ENCODE measurements around the gene EVC.

EVC gene

GRCh38 chr4:5735463-5735862 lies 24.5 kb downstream of the EVC start:
- DNase-seq: no peak

- no peak for DNase-seq
Observed at GRCh38 chr4:5738061-5738460, 27.1 kb downstream of the EVC start.

- DNase-seq: no peak
Observed at GRCh38 chr4:5742388-5742787, 31.4 kb downstream of the EVC start.

- no peak for DNase-seq
Observed at GRCh38 chr4:5742968-5743367, 32.0 kb downstream of the EVC start.

- DNase-seq: no peak
Observed at GRCh38 chr4:5746250-5746649, 35.2 kb downstream of the EVC start.

GRCh38 chr4:5746829-5747737 lies 36.1 kb downstream of the EVC start:
- no peak for DNase-seq

- DNase-seq: no peak
Observed at GRCh38 chr4:5747738-5748375, 36.9 kb downstream of the EVC start.

- no peak for DNase-seq
Observed at GRCh38 chr4:5749568-5749967, 38.6 kb downstream of the EVC start.

GRCh38 chr4:5750052-5750945 lies 39.3 kb downstream of the EVC start:
- DNase-seq: no peak

GRCh38 chr4:5750946-5751665 lies 40.1 kb downstream of the EVC start:
- DNase-seq: no peak

GRCh38 chr4:5751666-5752375 lies 40.8 kb downstream of the EVC start:
- DNase-seq: no peak

GRCh38 chr4:5752376-5753184 lies 41.6 kb downstream of the EVC start:
- no peak for DNase-seq

- DNase-seq: no peak
Observed at GRCh38 chr4:5753366-5753765, 42.4 kb downstream of the EVC start.

- no peak for DNase-seq
Observed at GRCh38 chr4:5753766-5754528, 42.9 kb downstream of the EVC start.

GRCh38 chr4:5754529-5754881 lies 43.5 kb downstream of the EVC start:
- DNase-seq: no peak

- no peak for DNase-seq
Observed at GRCh38 chr4:5755161-5755560, 44.2 kb downstream of the EVC start.

GRCh38 chr4:5755679-5756078 lies 44.7 kb downstream of the EVC start:
- no peak for DNase-seq

- no peak for DNase-seq
Observed at GRCh38 chr4:5756271-5756670, 45.3 kb downstream of the EVC start.

GRCh38 chr4:5757091-5757490 lies 46.1 kb downstream of the EVC start:
- no peak for DNase-seq

- DNase-seq: no peak
Observed at GRCh38 chr4:5757536-5757935, 46.5 kb downstream of the EVC start.
